HepG2 (cell line): ENCODE results near the gene FHIT. TPM values are rescaled to one million over a fixed set of nuclear protein-coding genes. Genes with fewer than 3 reads are reported as not detected.

Source experiments
- ATAC-seq: fragments of 200-7000 bp; cut with Tn5 transposase; 3 replicates; pipeline ENCODE4 v1.9.1; 2020; ENCODE audit warnings: mild to moderate bottlenecking, moderate library complexity
- BruUV-seq: library from RNA; stranded (reverse); fragments of 400-500 nt; replicated peaks from 2 replicates; lab custom pipeline; 2021; lab: Mats Ljungman, UMichigan
- CTCF ChIA-PET: fragments of 300-600 bp; formaldehyde crosslinking; extraction: SDS; loops from one replicate; lab custom pipeline; 2021; ENCODE audit warnings: low total read pairs, inconsistent platforms, low intra/inter-chr PET ratio; lab: Yijun Ruan, JAX
- POLR2A ChIA-PET: fragments of 350-600 bp; sonication (Branson Sonifier 250); formaldehyde crosslinking; loops from one replicate; lab custom pipeline; 2020; ENCODE audit warnings: antibody characterized with exemption, inconsistent platforms; lab: Yijun Ruan, JAX
- DNase-seq: peaks from one replicate; pipeline ENCODE4 v3.0.0-alpha.2; 2015; ENCODE audit warnings: low spot score
- FAIRE-seq: peaks from 3 replicates; lab custom pipeline; 2011; peaks lifted over from hg19 to GRCh38; lab: Jason Lieb, UNC
- H2AFZ ChIP-seq: one replicate; pipeline ENCODE4 v1.6.1; 2011; ENCODE audit warnings: low read length, inconsistent platforms
- H3K27ac ChIP-seq: fragments of 300-600 bp; 3 replicates; pipeline ENCODE4 v1.8.0; 2011; ENCODE audit warnings: mixed run types, mild to moderate bottlenecking, mixed read lengths, low read length, inconsistent platforms; ENCODE audit not compliant: insufficient read depth; ENCODE audit errors: extremely low read length
- H3K27me3 ChIP-seq, 2 experiments: fragments of 200-600 bp in 1 of 2; 2 replicates in 1 of 2; 3 replicates in 1 of 2; pipeline versions ENCODE4 v1.6.0 to v1.8.0; 2011; ENCODE audit warnings: low read length in 2 of 2, mild to moderate bottlenecking in 2 of 2, moderate library complexity in 2 of 2, inconsistent platforms in 1 of 2; ENCODE audit not compliant: insufficient read depth in 2 of 2, control insufficient read depth in 1 of 2
- H3K36me3 ChIP-seq, 2 experiments: fragments of 200-600 bp in 1 of 2; replicated peaks in 1 of 2; 2 replicates in 1 of 2; 3 replicates in 1 of 2; pipeline versions ENCODE4 v1.5.1 to v1.8.0; 2011; ENCODE audit warnings: low read length in 2 of 2, inconsistent platforms in 1 of 2; ENCODE audit not compliant: insufficient read depth in 2 of 2, control insufficient read depth in 1 of 2
- H3K4me1 ChIP-seq: 2 replicates; pipeline ENCODE4 v1.5.1; 2012; ENCODE audit warnings: low read length, inconsistent platforms; ENCODE audit not compliant: insufficient read depth
- H3K4me2 ChIP-seq: 2 replicates; pipeline ENCODE4 v1.6.0; 2011; ENCODE audit warnings: low read depth, low read length, inconsistent platforms
- H3K4me3 ChIP-seq, 3 experiments: fragments of 200-600 bp in 1 of 3; sonication (generic), shearing (Covaris generic) in 1 of 3; replicated peaks in 1 of 3; 2 replicates each; pipeline ENCODE4 v1.5.1; 2011 to 2016; ENCODE audit warnings: low read length in 3 of 3, inconsistent platforms in 2 of 3, low read depth in 2 of 3, mild to moderate bottlenecking in 2 of 3, control low read depth in 1 of 3, mixed read lengths in 1 of 3; ENCODE audit not compliant: insufficient read depth in 1 of 3
- H3K79me2 ChIP-seq: one replicate; pipeline ENCODE4 v1.6.1; 2011; ENCODE audit warnings: low read length, inconsistent platforms; ENCODE audit not compliant: insufficient read depth
- H3K9ac ChIP-seq: 2 replicates; pipeline ENCODE4 v1.6.0; 2011; ENCODE audit warnings: mild to moderate bottlenecking, low read depth, low read length, inconsistent platforms; ENCODE audit not compliant: insufficient read depth
- H3K9me3 ChIP-seq: 2 replicates; pipeline ENCODE4 v1.5.1; 2012; ENCODE audit warnings: mild to moderate bottlenecking, low read length
- H4K20me1 ChIP-seq: 2 replicates; pipeline ENCODE4 v1.6.0; 2011; ENCODE audit warnings: inconsistent platforms, mild to moderate bottlenecking, low read length, moderate library complexity; ENCODE audit not compliant: insufficient read depth
- AGO1 ChIP-seq: fragments of 200-400 bp; formaldehyde crosslinking; IDR thresholded peaks from 2 replicates; pipeline ENCODE4 v1.6.1; 2017; ENCODE audit warnings: mild to moderate bottlenecking, low read depth, low read length, moderate library complexity; ENCODE audit not compliant: poor library complexity, severe bottlenecking
- ETV6 ChIP-seq: sonication (generic); formaldehyde crosslinking; conservative IDR thresholded peaks from 2 replicates; pipeline ENCODE4 v1.4.0; 2020; ENCODE audit warnings: missing genetic modification reagents
- KLF13 ChIP-seq: sonication (generic); formaldehyde crosslinking; IDR thresholded peaks from 2 replicates; pipeline ENCODE4 v1.4.0; 2020; ENCODE audit warnings: mild to moderate bottlenecking, missing genetic modification reagents
- NFYB ChIP-seq: sonication (generic); formaldehyde crosslinking; IDR thresholded peaks from 2 replicates; pipeline ENCODE4 v1.4.0; 2020; ENCODE audit warnings: missing genetic modification reagents
- PBX2 ChIP-seq: IDR thresholded peaks from 2 replicates; pipeline ENCODE4 v1.6.1; 2016; ENCODE audit warnings: control low read depth
- PCBP2 ChIP-seq: fragments of 200-400 bp; formaldehyde crosslinking; optimal IDR thresholded peaks from 2 replicates; pipeline ENCODE3; 2018; ENCODE audit warnings: low read length, low read depth; ENCODE audit not compliant: poor library complexity, severe bottlenecking
- RELA ChIP-seq: sonication (generic); formaldehyde crosslinking; IDR thresholded peaks from 2 replicates; pipeline ENCODE4 v1.4.0; 2020; ENCODE audit warnings: missing genetic modification reagents
- SRSF4 ChIP-seq: fragments of 200-400 bp; formaldehyde crosslinking; IDR thresholded peaks from one replicate; pipeline ENCODE4 v1.6.1; 2018; ENCODE audit warnings: mild to moderate bottlenecking, low read depth, low read length, moderate library complexity; ENCODE audit not compliant: poor library complexity, severe bottlenecking
- TRIM22 ChIP-seq: fragments of 450-650 bp; IDR thresholded peaks from 2 replicates; pipeline ENCODE4 v1.6.1; 2017
- ZMAT3 ChIP-seq: sonication (generic); formaldehyde crosslinking; conservative IDR thresholded peaks from 2 replicates; pipeline ENCODE4 v1.7.0; 2021; ENCODE audit warnings: missing genetic modification reagents
- ZNF335 ChIP-seq: sonication (generic); formaldehyde crosslinking; IDR thresholded peaks from 2 replicates; pipeline ENCODE4 v1.4.0; 2020; ENCODE audit warnings: missing genetic modification reagents
- ZNF768 ChIP-seq: sonication (generic); formaldehyde crosslinking; IDR thresholded peaks from 2 replicates; pipeline ENCODE4 v1.4.0; 2020; ENCODE audit warnings: missing genetic modification reagents
- WGBS: methylation state at CpG from one replicate; pipeline ENCODE4 v1.1.6; 2017; ENCODE audit warnings: low lambda C conversion rate; 5-methylcytosine and 5-hydroxymethylcytosine counted together
- in situ Hi-C: cut with HindIII; loops from 2 replicates; pipeline ENCODE4 v1.10.0; 2017; ENCODE audit warnings: low pct_unique_long_range_greater_than_20kb; ENCODE audit not compliant: extremely low pct_ligation_motif_present
- intact Hi-C: fragments of 100-400 bp; cut with micrococcal nuclease; formaldehyde crosslinking; loops from one replicate; pipeline ENCODE4 v1.10.0; 2022; ENCODE audit not compliant: unreplicated experiment
- polyA plus RNA-seq, 8 experiments: library from polyadenylated mRNA; depleted of rRNA in 3 of 8; stranded (reverse) in 7 of 8; unstranded in 1 of 8; fragments of >200 nt; fragmentation: Illumina TruSeq in 4 of 8; extraction: Trizol in 4 of 8; gene quantifications; 2 replicates each; pipeline versions ENCODE4 v1.2.1 to v1.2.3, GENCODE V29; 2011 to 2016; ENCODE audit warnings: low read depth in 4 of 8, missing spikeins in 1 of 8, mixed read lengths in 1 of 8; ENCODE audit not compliant: insufficient read depth in 1 of 8
- total RNA-seq, 5 experiments: library from RNA; depleted of rRNA; stranded (reverse); fragments of >200 nt; fragmentation: Illumina TruSeq; extraction: Trizol; gene quantifications; 2 replicates each; pipeline ENCODE4 v1.2.3, GENCODE V29; 2016; ENCODE audit warnings: low read depth in 1 of 5

The FHIT gene
- total and polyA plus RNA-seq, 2 of the 13 experiments (the other 11 are each of a cell fraction or from before 2014, with no cell fraction given), result 4.0 to 4.6 TPM

GRCh38 chr3:59813148-59813538 is 1438.1 kb downstream of the FHIT start:
- Histone ChIP-seq H3K27ac (no peak overlapping the region), H3K4me3 (no peak overlapping the region), H2AFZ (no peak overlapping the region), H3K9ac (no peak overlapping the region), H4K20me1 (no peaks in the 10 kb centered on the region), H3K4me1 (peaks cover 10% of the 10 kb centered on the region; the same call in 1 of the 2 replicates), H3K27me3 (no peaks in the 10 kb centered on the region), H3K4me2 (no peak overlapping the region), H3K79me2 (no peaks in the 10 kb centered on the region), H3K36me3 (no peaks in the 10 kb centered on the region), H3K9me3 (no peaks in the 10 kb centered on the region)
- WGBS, result 48% methylated on average over 7 of the region's 7 CpGs
- ChIA-PET CTCF (no interaction called here), POLR2A (no interaction called here)
- in situ Hi-C loops (no loop called here), intact Hi-C loops (no loop called here)
- TF ChIP-seq ZNF768 (no peak), NFYB (CRISPR knock-in tag) (no peak), ZMAT3 (CRISPR knock-in tag) (no peak), RELA (CRISPR knock-in tag) (no peak), ZNF335 (CRISPR knock-in tag) (no peak), KLF13 (CRISPR knock-in tag) (no peak), TRIM22 (no peak), ETV6 (CRISPR knock-in tag) (no peak), AGO1 (no peak), PBX2 (CRISPR knock-in tag) (no peak), PCBP2 (no peak), SRSF4 (no peak)
- no peak for ATAC-seq
- DNase-seq, result no peak
- FAIRE-seq, result no peak
- no TSS peak for BruUV-seq
